Upper lobe of left lung (tissue), 4 donors: ENCODE measurements around the gene LYST.

Experiments
- EP300 ChIP-seq, 4 donors: sonication (generic); formaldehyde crosslinking; IDR thresholded peaks; one replicate each; pipeline ENCODE4 v1.5.1; 2017; ENCODE audit warnings: antibody characterized with exemption in 4 of 4, control low read depth in 2 of 4
- POLR2AphosphoS5 ChIP-seq, 2 donors: sonication (generic); formaldehyde crosslinking; IDR thresholded peaks; one replicate each; pipeline ENCODE4 v1.5.1; 2017; ENCODE audit warnings: antibody characterized with exemption in 2 of 2
- TF ChIP-seq, protein P1 (sequence below), 6 experiments: fragments of 450-650 bp in 4 of 6; fragments of 200-600 bp in 2 of 6; sonication (generic) in 2 of 6; IDR thresholded peaks; one replicate each; pipeline ENCODE4 v1.5.1; 2016 to 2019; ENCODE audit warnings: antibody characterized with exemption in 6 of 6

DNA sequence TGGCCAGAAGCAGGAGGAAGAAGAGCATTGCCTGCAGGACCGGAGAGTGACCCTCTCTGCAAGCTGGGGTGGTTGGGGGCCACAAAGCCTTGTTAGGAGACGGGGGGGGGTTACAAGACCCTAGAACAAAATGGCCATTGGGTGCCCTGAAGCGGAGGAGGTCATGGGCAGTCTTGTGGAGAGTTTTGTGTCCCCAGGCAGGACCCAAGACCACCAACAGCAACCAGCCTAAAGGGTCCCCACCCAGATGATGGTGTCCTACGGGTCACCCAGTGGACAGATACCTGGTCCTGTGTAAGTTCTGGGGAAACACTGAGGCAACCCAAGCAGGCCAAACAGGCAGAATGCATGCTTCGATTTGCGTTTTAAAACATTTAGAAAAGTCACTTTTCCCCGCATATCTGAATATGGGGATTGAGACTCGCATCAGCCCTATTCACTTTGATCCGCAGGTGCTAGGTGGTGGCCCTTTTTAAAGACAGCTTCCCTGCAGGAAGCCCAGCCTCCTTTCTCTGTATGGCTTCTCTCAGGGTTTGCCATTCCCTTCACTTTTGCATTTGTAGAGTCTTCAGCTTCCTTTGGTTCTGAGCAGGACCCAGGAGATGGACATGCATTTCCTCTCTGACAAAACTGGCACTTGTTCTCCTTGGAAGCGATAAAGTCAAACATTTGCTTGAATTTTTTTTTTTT lies 238.2 kb downstream of the LYST start:
- TF ChIP-seq POLR2AphosphoS5 (IDR thresholded peaks at IDR 0.05) (no peak), EP300 (IDR thresholded peaks at IDR 0.05) (no peak)
- TF ChIP-seq, protein P1, sequence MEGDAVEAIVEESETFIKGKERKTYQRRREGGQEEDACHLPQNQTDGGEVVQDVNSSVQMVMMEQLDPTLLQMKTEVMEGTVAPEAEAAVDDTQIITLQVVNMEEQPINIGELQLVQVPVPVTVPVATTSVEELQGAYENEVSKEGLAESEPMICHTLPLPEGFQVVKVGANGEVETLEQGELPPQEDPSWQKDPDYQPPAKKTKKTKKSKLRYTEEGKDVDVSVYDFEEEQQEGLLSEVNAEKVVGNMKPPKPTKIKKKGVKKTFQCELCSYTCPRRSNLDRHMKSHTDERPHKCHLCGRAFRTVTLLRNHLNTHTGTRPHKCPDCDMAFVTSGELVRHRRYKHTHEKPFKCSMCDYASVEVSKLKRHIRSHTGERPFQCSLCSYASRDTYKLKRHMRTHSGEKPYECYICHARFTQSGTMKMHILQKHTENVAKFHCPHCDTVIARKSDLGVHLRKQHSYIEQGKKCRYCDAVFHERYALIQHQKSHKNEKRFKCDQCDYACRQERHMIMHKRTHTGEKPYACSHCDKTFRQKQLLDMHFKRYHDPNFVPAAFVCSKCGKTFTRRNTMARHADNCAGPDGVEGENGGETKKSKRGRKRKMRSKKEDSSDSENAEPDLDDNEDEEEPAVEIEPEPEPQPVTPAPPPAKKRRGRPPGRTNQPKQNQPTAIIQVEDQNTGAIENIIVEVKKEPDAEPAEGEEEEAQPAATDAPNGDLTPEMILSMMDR (IDR thresholded peaks at IDR 0.05): no peak
